ENCODE results near the gene ASRGL1.

Gene ASRGL1

GRCh38 chr11:62416596-62416995, 79.3 kb downstream of the ASRGL1 start:
- no peak for DNase-seq (ENCODE audit: low read depth)

DNA sequence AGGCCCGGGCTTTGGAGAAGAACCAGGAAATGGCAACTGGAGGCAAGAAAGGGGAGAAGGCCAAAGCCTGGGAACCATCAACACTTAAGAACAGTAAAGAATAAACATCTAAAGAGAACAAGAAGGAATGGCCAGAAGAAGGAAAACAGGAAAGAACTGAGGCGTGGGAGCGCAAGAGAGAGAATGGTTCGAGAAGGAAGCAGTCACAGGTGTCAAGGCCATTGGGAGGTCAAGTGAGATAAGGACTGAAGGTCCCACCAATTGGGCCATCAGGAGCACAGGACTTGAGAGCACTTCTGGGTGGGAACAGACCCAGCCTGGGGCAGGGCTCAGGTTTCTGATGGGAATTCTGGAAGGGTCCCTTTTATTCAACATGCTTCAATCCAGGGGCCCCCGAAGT, 80.9 kb downstream of the ASRGL1 start:
- no peak for DNase-seq (ENCODE audit: low read depth)

GRCh38 chr11:62418733-62419132, 81.5 kb downstream of the ASRGL1 start, which contains the start of gene SCGB1A1:
Gene SCGB1A1, plus strand, starts transcription at chr11:62419033. Its CDS starts 63 bp downstream, at chr11:62419096.
- DNase-seq (ENCODE audit: low read depth) = no peak

DNA sequence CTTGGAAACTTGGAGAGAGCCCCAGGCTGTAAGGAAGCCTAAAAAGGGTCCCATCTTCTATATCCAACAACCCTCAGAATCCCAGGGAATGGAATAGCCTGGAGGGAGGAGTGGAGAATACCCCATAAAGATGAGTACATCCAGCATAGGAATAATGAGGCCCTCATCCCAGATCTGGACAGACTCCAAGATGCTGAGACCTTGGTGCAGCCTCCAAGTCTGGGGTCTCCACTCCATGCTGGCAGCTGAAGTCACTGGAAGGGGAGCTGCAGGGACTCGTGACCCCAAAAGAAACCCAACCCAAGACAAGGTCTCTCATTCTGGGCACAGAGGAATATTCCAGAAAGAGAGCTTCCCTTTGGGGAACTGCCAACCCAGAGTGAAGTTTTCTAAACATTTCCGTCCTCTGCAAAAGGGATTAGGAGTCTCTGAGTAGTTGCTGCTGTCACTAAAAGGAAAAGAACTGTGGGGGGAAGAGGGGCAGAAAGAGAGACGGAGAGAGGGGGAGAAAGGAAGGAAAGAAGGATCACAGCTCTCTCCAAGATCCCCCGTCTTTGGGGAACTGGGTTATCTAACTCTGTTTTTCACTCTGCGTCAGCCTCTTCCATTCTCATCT, 82.2 kb downstream of the ASRGL1 start:
- DNase-seq (ENCODE audit: low read depth) = no peak

GRCh38 chr11:62419943-62420342, 82.7 kb downstream of the ASRGL1 start:
- no peak for DNase-seq (ENCODE audit: low read depth)

GRCh38 chr11:62420882-62421281, 83.6 kb downstream of the ASRGL1 start:
- DNase-seq (ENCODE audit: low read depth) = no peak

GRCh38 chr11:62421996-62422395, 84.7 kb downstream of the ASRGL1 start:
- DNase-seq (ENCODE audit: low read depth) = no peak

GRCh38 chr11:62423012-62423411, 85.8 kb downstream of the ASRGL1 start:
- DNase-seq (ENCODE audit: low read depth) = no peak

DNA sequence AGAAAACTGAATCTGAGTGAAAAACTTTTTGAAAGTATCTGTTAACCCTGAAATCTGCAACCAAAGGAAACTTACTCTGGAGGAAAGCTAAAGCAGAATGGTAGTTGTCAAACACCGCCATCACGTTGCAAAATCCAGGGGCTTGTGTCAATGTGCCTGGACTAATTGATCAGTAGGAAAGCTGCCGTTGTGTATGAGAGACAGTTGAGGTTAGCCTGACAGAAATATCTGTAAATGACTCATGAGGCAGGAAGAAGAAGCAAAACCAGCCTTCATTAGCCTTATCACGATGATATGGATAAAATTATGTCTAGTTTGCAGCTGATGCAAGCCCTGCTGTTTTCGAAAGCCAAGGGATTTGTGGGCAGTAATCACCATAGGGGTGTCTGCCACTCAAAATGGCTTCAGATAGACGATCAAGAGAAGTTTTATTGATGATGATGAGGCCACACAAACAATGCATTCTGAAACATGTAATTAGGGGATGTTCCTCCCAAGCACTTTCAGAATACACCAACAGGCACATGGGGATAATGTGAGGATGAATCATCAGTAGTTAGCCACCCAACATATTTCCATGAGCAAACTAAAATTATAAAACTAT, 90.5 kb downstream of the ASRGL1 start:
- DNase-seq (ENCODE audit: low read depth) = peak; percentile 13

- no peak for DNase-seq (ENCODE audit: low read depth)
These were observed 91.8 kb downstream of the ASRGL1 start for GRCh38 chr11:62428871-62429560.

- DNase-seq (ENCODE audit: low read depth) = peak; percentile 65
These were observed 93.2 kb downstream of the ASRGL1 start for GRCh38 chr11:62430425-62430824.

DNA sequence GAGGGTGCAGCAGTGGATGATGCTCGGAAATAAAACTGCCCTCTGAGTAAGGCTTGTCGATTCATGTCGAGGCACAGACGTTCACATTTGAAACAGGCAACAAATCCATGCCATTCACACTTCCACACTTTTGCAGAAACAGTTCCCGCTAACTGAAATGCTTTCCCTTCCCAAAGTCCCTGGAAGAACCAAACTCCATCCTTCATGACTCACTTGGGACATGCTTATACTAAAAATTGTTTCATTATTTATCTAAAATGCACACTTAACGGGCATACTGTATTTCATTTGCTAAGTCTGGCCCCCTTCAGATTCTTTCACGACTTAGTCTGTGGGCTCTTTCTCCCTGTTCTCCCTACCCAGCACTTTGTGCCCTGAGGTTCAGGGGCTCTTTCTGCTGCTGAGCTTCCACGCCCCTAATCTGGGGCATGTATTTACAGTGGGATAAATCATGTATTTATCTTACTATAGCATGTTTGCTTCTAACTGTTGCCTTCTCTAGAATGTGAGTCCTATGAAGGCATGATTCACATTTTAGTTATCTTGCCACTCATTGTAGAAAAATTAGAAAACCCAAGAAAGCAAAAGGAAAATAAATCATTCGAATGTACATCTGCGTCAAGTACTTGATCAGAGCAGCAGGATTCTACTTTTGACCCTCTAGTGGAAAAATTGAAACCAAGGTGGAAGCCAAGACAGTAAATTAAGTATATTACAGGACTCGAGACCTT, 94.1 kb downstream of the ASRGL1 start:
- DNase-seq (ENCODE audit: low read depth) = peak; percentile 65

GRCh38 chr11:62432695-62433094, 95.4 kb downstream of the ASRGL1 start:
- no peak for DNase-seq (ENCODE audit: low read depth)

DNA sequence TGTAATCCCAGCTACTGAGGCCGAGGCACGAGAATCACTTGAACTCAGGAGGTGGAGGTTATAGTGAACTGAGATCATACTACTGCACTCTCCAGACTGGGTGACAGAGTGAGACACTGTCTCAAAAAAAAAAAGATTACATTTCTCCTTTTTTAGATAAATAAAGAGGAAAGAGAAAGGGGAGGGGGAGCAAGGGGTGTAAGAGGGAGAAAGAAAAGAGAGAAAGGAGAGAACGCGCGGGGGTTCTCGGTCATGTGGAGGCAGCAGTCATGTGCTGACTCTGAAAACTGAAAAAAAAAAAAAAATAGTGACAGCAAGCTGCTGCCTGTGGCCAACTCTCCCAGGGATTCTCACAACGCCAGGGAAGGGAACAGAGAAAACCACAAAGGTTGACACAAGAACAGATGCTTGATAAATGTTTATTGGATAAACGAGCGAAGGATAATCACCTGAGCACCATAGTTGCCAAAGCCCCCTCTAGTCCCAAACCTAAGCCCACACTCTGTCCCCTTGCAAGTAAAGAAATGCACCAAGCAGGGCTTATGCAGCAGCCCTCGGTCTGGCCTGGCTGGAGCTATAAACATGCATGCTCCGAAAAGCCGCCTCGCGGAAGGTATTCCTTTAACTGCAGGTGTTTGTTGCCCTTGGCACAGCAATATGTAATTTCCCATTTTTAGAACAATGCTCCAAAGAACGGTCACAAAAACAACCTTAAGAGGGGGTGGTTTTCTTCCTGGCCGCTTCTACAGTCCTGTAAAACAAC, 96.1 kb downstream of the ASRGL1 start:
- DNase-seq (ENCODE audit: low read depth) = no peak

DNA sequence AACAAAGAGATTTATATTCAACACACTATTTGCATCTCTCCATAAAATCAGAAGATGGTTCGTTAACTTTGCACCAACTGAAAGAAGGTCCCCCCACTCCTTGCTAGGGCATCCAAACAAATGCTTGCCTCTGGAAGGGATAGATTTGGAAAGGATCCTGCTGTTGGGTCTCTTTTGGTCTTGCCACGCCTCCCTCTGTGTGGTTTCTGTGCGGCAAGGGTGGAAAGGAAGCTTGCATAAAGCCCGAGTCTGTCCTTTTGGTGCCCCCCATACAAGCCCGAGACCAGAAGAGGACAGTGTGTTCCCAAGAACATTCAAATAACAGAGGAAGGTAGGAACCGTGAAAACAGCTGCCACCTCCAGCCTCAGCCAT, 96.6 kb downstream of the ASRGL1 start:
- no peak for DNase-seq (ENCODE audit: low read depth)

GRCh38 chr11:62435846-62436660, 98.8 kb downstream of the ASRGL1 start:
- DNase-seq (ENCODE audit: low read depth) = no peak

DNA sequence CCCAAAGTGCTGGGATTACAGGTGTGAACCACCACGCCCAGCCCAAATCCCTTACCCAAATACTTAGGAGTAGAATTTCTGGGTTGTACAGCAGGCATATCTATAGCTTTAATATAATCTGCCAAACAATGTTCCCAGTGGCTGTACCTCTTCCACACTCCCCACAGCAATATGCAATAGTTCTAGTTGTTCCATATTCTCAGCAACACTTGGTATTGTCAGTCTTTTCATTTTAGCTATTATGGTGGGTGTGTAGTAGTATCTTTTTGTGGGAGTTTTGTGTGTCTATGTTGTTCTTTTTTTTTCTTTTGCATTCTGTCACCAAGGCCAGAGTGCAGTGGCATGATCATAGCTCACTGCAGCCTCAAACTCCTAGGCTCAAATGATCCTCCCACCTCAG, 100.4 kb downstream of the ASRGL1 start:
- DNase-seq (ENCODE audit: low read depth) = no peak

DNA sequence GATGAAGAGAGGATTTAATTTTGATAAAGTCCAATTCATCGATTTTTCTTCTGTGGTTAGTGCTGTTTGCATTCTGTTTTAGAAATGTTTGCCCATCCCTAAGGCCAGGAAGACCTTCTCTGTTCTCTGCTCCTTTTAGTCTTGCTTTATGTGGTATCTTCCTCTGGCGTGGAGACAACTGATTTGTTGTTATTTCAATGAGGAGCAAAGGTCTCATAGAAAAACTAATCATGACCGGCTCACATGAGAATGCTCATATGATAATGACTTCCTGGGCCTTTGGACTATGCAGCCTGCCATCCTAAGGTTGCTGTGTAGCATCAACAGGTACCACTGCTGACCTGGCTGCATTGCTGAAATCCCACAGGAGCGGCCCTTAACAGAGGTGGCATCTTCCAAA, 101.4 kb downstream of the ASRGL1 start:
- no peak for DNase-seq (ENCODE audit: low read depth)

DNA sequence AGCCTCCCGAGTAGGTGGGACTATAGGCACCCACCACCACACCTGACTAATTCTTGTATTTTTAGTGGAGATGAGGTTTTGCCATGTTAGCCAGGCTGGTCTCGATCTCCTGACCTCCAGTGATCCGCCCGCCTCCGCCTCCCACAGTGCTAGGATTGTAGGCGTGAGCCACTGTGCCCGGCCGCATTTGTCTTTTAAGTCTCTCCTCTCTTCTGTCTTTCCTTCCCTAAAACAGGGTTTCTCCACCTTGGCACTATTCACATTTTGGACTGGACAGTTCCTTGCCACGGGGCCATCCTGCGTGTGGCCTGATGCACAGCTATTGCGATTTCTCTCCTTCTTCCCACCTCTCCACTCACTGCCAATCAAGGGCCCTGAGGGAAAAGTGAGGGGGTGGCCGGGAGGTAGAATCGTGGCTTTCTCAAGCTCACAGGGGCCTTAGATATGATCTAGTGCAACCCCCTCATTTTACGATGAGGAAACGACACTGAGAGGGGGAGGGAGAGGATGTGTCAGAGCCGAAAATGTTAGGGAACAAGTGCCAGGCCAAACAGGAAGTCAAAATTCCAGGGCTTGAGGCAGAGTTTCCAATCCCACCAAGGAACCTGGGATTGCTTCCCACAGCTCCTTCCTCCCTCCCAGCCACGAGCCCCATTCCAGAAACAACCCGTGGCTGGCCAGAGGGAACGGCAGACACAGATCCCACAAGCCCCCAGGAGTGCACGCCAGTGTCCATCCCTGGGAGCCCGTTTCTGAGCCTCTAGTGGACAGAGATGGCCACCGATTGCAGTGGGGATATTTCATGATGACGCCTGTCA, 102.7 kb downstream of the ASRGL1 start:
- peak; percentile 64 for DNase-seq (ENCODE audit: low read depth)

Measured in fibroblast of gingiva (primary cell).